ENCODE data around the gene SPATA31D4. TPM values are rescaled to one million over a fixed set of nuclear protein-coding genes. Genes with fewer than 3 reads are reported as not detected.
"Not testable (repeated sequence)": the region's sequence is repeated elsewhere in the genome, so short reads cannot be mapped to it uniquely, and the experiment has no call there.

SPATA31D4 gene
- total and polyA plus RNA-seq, 4 donors = not detected

DNA sequence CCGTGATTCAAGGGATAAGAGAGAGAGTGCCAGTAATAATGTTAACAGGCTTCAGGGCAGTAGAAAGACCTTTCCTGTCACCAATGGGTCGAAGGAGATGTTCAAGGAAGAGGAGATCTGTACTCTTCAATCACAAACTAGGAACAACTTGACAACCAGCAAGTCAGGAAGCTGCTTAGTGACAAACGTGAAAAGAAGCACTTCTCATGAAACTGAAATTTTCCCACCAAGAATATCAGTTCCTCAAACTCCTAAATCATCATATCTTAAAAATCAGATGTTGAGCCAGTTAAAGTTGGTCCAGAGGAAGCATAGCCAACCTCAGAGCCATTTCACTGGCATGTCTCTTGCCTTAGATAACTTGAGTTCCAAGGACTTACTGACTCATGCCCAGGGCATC is 5.3 kb downstream of the SPATA31D4 start:
- H3K4me3 ChIP-seq (ENCODE audit: low read length in 2 of 2); H3K4me1 ChIP-seq (ENCODE audit: control insufficient read depth in 1 of 2, insufficient read depth in 2 of 2, low read length in 2 of 2); intact Hi-C loops (cut with DNase I); H3K36me3 ChIP-seq (ENCODE audit: control insufficient read depth in 1 of 2, insufficient read depth in 2 of 2, low read length in 1 of 2); DNase-seq; H3K9me3 ChIP-seq (ENCODE audit: control insufficient read depth, low read length); ATAC-seq (ENCODE audit: low FRiP score); H3K27ac ChIP-seq (ENCODE audit: low read depth in 1 of 2, low read length in 2 of 2); H3K27me3 ChIP-seq (ENCODE audit: control insufficient read depth in 1 of 2, insufficient read depth in 2 of 2, low read length in 1 of 2): not testable (repeated sequence)
- WGBS, 2 donors = no CpG with 5 or more reads among the region's 3 CpGs

DNA sequence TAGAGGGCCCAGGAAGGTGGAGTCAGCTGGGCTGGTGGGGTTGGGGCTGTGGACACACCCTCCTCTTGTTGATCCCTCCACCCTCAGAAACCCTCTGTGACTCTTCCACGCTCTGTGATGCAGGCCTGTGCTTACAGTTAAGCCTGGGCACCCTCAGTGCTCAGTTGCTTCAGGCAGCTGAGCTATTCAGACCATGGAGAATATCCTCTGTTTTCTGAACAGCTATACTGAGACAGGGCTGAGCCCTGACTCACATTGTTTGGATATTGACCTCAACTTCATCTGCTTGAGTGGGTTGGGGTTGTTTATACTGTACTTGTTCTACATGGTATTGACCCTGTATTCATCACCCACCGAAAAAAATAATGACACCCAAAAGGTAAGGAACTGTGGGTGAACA is 15.2 kb downstream of the SPATA31D4 start, which contains the start of gene SPATA31D3:
TSS of gene SPATA31D3 (plus strand) at position 108 of the 400 bp plus-strand sequence. CDS start at position 194, 86 bp downstream.
- ATAC-seq (ENCODE audit: low FRiP score); H3K9me3 ChIP-seq (ENCODE audit: control insufficient read depth, low read length); intact Hi-C loops (cut with DNase I); H3K4me1 ChIP-seq (ENCODE audit: control insufficient read depth in 1 of 2, insufficient read depth in 2 of 2, low read length in 2 of 2); DNase-seq; H3K27ac ChIP-seq (ENCODE audit: low read depth in 1 of 2, low read length in 2 of 2); H3K4me3 ChIP-seq (ENCODE audit: low read length in 2 of 2); H3K27me3 ChIP-seq (ENCODE audit: control insufficient read depth in 1 of 2, insufficient read depth in 2 of 2, low read length in 1 of 2); H3K36me3 ChIP-seq (ENCODE audit: control insufficient read depth in 1 of 2, insufficient read depth in 2 of 2, low read length in 1 of 2): not testable (repeated sequence)
- WGBS, 2 donors = no CpG with 5 or more reads among the region's 2 CpGs

DNA sequence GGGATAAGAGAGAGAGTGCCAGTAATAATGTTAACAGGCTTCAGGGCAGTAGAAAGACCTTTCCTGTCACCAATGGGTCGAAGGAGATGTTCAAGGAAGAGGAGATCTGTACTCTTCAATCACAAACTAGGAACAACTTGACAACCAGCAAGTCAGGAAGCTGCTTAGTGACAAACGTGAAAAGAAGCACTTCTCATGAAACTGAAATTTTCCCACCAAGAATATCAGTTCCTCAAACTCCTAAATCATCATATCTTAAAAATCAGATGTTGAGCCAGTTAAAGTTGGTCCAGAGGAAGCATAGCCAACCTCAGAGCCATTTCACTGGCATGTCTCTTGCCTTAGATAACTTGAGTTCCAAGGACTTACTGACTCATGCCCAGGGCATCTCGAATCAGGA is 20.4 kb downstream of the SPATA31D4 start:
- H3K9me3 ChIP-seq (ENCODE audit: control insufficient read depth, low read length); H3K27ac ChIP-seq (ENCODE audit: low read depth in 1 of 2, low read length in 2 of 2); H3K4me1 ChIP-seq (ENCODE audit: control insufficient read depth in 1 of 2, insufficient read depth in 2 of 2, low read length in 2 of 2); H3K36me3 ChIP-seq (ENCODE audit: control insufficient read depth in 1 of 2, insufficient read depth in 2 of 2, low read length in 1 of 2); DNase-seq; intact Hi-C loops (cut with DNase I); H3K4me3 ChIP-seq (ENCODE audit: low read length in 2 of 2); ATAC-seq (ENCODE audit: low FRiP score); H3K27me3 ChIP-seq (ENCODE audit: control insufficient read depth in 1 of 2, insufficient read depth in 2 of 2, low read length in 1 of 2): not testable (repeated sequence)
- WGBS, 2 donors = 6% methylated on average over 1 of the region's 3 CpGs; no CpG with 5 or more reads in 1 of the 2 donors

DNA sequence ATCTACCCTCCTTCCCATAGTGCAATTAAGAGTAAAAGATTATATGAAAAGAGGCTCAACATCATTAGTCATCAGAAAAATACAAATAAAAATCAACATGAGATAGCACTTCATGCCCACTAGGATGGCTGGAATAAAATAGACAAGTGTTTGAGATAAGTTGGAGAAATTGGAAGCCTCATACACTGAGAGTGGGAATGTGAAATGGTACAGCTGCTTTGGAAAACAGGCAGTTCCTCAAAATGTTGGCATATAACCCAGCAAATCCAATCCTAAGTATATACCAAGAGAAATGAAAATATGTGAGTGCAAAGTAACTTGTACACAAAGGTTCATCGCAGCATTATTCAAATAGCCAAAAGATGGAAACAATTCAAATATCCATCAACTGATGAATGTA is 24.9 kb downstream of the SPATA31D4 start:
- Histone ChIP-seq H3K4me3 (ENCODE audit: low read length in 2 of 2) (no peak overlapping the region), H3K9me3 (ENCODE audit: control insufficient read depth, low read length) (peaks cover 2% of the 10 kb centered on the region), H3K4me1 (ENCODE audit: control insufficient read depth in 1 of 2, insufficient read depth in 2 of 2, low read length in 2 of 2) (no peaks in the 10 kb centered on the region), H3K27me3 (ENCODE audit: control insufficient read depth in 1 of 2, insufficient read depth in 2 of 2, low read length in 1 of 2) (no peaks in the 10 kb centered on the region), H3K36me3 (ENCODE audit: control insufficient read depth in 1 of 2, insufficient read depth in 2 of 2, low read length in 1 of 2) (no peaks in the 10 kb centered on the region), H3K27ac (ENCODE audit: low read depth in 1 of 2, low read length in 2 of 2) (no peak overlapping the region)
- 81 to 86% methylated on average over 1 of the region's 1 CpG for WGBS, 2 donors
- DNase-seq = no peak
- ATAC-seq (ENCODE audit: low FRiP score) = no peak
- intact Hi-C loops (cut with DNase I) = no loop called here

DNA sequence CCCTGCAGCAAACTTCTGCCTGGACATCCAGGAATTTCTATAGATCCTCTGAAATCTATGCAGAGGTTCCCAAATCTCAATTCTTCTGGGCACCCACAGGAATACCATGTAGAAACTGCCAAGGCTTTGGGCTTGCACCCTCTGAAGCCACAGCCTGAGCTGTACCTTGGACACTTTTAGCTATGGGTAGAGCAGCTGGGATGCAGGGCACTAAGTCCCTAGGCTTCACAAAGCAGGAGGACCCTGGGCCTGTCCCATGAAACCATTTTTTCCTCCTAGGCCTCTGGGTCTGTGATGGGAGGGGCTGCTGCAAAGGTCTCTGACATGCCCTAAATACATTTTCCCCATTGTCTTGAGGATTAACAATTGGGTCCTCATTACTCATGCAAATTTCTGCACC is 27.4 kb downstream of the SPATA31D4 start:
- DNase-seq (no peak), ATAC-seq (ENCODE audit: low FRiP score) (no peak)
- Histone ChIP-seq H3K9me3 (ENCODE audit: control insufficient read depth, low read length) (peaks cover 2% of the 10 kb centered on the region), H3K36me3 (ENCODE audit: control insufficient read depth in 1 of 2, insufficient read depth in 2 of 2, low read length in 1 of 2) (no peaks in the 10 kb centered on the region), H3K4me1 (ENCODE audit: control insufficient read depth in 1 of 2, insufficient read depth in 2 of 2, low read length in 2 of 2) (no peaks in the 10 kb centered on the region), H3K27ac (ENCODE audit: low read depth in 1 of 2, low read length in 2 of 2) (no peak overlapping the region), H3K27me3 (ENCODE audit: control insufficient read depth in 1 of 2, insufficient read depth in 2 of 2, low read length in 1 of 2) (no peaks in the 10 kb centered on the region), H3K4me3 (ENCODE audit: low read length in 2 of 2) (no peak overlapping the region)
- intact Hi-C loops (cut with DNase I) = no loop called here

DNA sequence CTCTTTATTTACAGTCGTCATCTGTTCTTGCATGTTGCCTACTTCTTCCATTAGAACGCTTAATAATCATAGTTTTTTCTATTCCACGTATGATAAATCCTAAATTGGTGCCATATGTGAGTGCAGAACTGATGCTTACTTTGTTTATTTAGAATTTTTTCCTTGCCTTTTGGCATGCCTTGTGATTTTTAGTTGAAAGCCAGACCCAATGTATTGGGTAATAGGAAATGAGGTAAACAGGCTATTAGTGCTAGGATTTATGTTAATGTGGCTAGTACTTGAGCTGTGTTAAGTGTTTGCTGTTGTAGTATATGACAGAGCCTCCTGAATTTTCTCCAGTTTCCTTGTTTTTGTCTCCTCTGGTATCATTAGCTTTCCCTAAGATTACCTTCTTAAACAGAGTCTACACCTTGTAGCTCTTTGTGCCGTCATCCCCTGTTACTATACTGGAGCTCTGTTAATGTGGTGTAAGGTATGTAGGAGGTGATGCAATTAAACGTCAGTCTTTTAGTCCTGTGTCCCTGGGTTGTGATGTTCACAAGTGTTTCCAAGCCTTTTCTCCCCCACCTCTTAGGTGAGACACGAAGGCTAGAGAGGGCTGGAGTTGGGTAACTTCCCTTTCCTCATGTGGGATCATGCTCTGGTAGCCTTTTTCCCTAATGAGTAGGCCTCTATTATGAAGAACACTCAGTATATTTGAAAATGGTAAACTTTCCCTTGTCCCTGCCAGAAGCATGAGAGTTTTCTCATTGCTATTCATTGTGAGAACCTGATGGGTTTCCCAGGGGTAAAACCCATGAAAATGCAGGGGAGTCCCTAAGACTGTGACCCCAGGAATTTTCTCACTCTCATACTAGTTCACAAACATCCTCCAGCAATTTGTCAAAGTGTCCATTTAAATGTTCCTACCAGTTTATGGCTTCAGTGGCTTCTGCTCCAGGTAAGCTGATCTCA is 36.3 kb downstream of the SPATA31D4 start:
- ATAC-seq (ENCODE audit: low FRiP score) = no peak

DNA sequence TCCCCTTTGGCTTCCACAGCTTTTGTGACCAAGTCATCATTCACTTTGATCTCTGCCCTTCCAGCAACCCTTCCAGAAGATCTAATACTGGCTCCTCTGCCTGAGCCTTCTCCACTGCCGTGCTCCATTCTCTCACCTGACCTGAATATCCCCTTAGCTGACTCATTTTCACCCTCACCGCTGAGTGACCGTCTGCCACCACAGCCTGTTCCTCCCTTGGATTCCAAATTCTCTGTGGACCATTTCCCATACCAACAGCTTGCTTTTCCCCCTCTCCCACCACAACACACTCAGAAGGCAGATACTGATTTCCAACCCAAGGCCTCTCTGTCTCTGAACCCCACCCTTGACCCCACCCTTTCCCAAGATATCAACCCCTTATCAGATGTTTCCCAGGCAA is 39.8 kb downstream of the SPATA31D4 start:
- Histone ChIP-seq H3K4me1 (ENCODE audit: control insufficient read depth in 1 of 2, insufficient read depth in 2 of 2, low read length in 2 of 2) (peaks cover 0 to 1% of the 10 kb centered on the region in 2 donors), H3K27ac (ENCODE audit: low read depth in 1 of 2, low read length in 2 of 2) (no peak overlapping the region), H3K27me3 (ENCODE audit: control insufficient read depth in 1 of 2, insufficient read depth in 2 of 2, low read length in 1 of 2) (no peaks in the 10 kb centered on the region), H3K36me3 (ENCODE audit: control insufficient read depth in 1 of 2, insufficient read depth in 2 of 2, low read length in 1 of 2) (no peaks in the 10 kb centered on the region), H3K4me3 (ENCODE audit: low read length in 2 of 2) (no peak overlapping the region), H3K9me3 (ENCODE audit: control insufficient read depth, low read length) (peaks cover 2% of the 10 kb centered on the region)
- DNase-seq (no peak), ATAC-seq (ENCODE audit: low FRiP score) (no peak)
- 93 to 95% methylated on average over 3 of the region's 3 CpGs for WGBS, 2 donors
- intact Hi-C loops (cut with DNase I) = no loop called here

More for the DNA sequence above, 36.3 kb downstream of the SPATA31D4 start:
- Histone ChIP-seq H3K27me3 (ENCODE audit: control insufficient read depth in 1 of 2, insufficient read depth in 2 of 2, low read length in 1 of 2) (no peaks in the 10 kb centered on the region), H3K4me3 (ENCODE audit: low read length in 2 of 2) (no peak overlapping the region), H3K4me1 (ENCODE audit: control insufficient read depth in 1 of 2, insufficient read depth in 2 of 2, low read length in 2 of 2) (no peaks in the 10 kb centered on the region), H3K27ac (ENCODE audit: low read depth in 1 of 2, low read length in 2 of 2) (no peak overlapping the region), H3K9me3 (ENCODE audit: control insufficient read depth, low read length) (peaks cover 2% of the 10 kb centered on the region), H3K36me3 (ENCODE audit: control insufficient read depth in 1 of 2, insufficient read depth in 2 of 2, low read length in 1 of 2) (no peaks in the 10 kb centered on the region)
- 81 to 83% methylated on average over 6 of the region's 6 CpGs for WGBS, 2 donors
- intact Hi-C loops (cut with DNase I) = no loop called here
- DNase-seq = no peak

DNA sequence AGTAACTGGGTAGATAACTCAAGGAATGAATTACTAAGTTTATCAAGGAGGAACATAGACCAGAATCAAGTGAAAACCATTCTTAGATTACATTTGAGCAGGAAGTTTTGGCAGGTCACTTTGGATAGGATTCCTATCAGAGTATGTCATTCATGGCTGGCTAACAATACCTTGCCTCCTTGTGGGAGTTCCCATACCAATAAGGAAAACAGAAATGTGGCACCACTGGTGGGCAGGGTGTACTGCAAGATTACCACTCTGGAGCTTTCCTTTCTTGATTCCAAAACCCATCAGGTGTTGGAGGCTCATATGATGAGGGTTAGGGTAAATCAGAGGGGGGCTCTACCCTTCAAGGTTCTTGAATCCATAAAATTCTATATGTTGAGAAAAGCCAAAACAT is 41.7 kb downstream of the SPATA31D4 start:
- no peak overlapping the region for H3K27ac ChIP-seq (ENCODE audit: low read depth in 1 of 2, low read length in 2 of 2)
- H3K27me3 ChIP-seq (ENCODE audit: control insufficient read depth in 1 of 2, insufficient read depth in 2 of 2, low read length in 1 of 2) = no peaks in the 10 kb centered on the region
- no peak for ATAC-seq (ENCODE audit: low FRiP score)
- no peak overlapping the region for H3K4me3 ChIP-seq (ENCODE audit: low read length in 2 of 2)
- peaks cover 0 to 1% of the 10 kb centered on the region in 2 donors for H3K4me1 ChIP-seq (ENCODE audit: control insufficient read depth in 1 of 2, insufficient read depth in 2 of 2, low read length in 2 of 2)
- peaks cover 2% of the 10 kb centered on the region for H3K9me3 ChIP-seq (ENCODE audit: control insufficient read depth, low read length)
- intact Hi-C loops (cut with DNase I) = no loop called here
- no peak for DNase-seq
- H3K36me3 ChIP-seq (ENCODE audit: control insufficient read depth in 1 of 2, insufficient read depth in 2 of 2, low read length in 1 of 2) = no peaks in the 10 kb centered on the region

DNA sequence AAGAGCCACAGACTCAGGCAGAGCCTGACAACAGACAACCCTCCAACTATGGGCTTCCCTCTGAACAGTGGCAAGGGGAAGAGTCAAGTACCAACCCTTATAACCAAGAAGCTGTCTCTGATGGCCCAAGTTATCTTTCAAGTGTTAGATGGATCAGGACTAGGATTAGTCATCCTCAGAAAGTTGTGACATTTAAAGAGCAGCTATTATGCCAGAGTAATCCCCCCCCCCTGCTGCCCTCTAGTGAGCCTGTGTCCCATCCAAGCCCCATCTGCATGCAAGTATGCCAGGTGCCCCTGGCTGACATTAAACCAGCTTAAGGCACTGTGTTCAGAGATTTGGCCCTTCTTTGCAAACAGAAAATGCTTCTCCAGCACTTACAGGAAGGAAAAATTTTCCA is 43.5 kb downstream of the SPATA31D4 start:
- H3K4me3 ChIP-seq (ENCODE audit: low read length in 2 of 2) = no peak overlapping the region
- no peaks in the 10 kb centered on the region for H3K36me3 ChIP-seq (ENCODE audit: control insufficient read depth in 1 of 2, insufficient read depth in 2 of 2, low read length in 1 of 2)
- peaks cover 2% of the 10 kb centered on the region for H3K9me3 ChIP-seq (ENCODE audit: control insufficient read depth, low read length)
- ATAC-seq (ENCODE audit: low FRiP score) = no peak
- no peak for DNase-seq
- H3K4me1 ChIP-seq (ENCODE audit: control insufficient read depth in 1 of 2, insufficient read depth in 2 of 2, low read length in 2 of 2) = peaks cover 0 to 1% of the 10 kb centered on the region in 2 donors
- H3K27ac ChIP-seq (ENCODE audit: low read depth in 1 of 2, low read length in 2 of 2) = no peak overlapping the region
- H3K27me3 ChIP-seq (ENCODE audit: control insufficient read depth in 1 of 2, insufficient read depth in 2 of 2, low read length in 1 of 2) = no peaks in the 10 kb centered on the region
- intact Hi-C loops (cut with DNase I) = no loop called here

All from aorta (tissue), 5 donors.